ENCODE data around the gene SFSWAP.

GRCh38 chr12:131684015-131684725, 26.7 kb upstream of the SFSWAP start:
- no peak for TF ChIP-seq ZNF597 (CRISPR knock-in tag; IDR thresholded peaks at IDR 0.05)
- TF ChIP-seq CTCF (CRISPR knock-in tag; IDR thresholded peaks at IDR 0.05): no peak
- no peak for TF ChIP-seq POLR2A (IDR thresholded peaks at IDR 0.05; ENCODE audit: insufficient read depth in 1 of 2, low read depth in 2 of 2, low read length in 2 of 2)
